RWPE2 (cell line): ENCODE results near the gene IPO9.
A peak's percentile ranks its signal among the peaks of the same experiment; 100 is the strongest.

Experiments used
- ATAC-seq: fragments of 200-7000 bp; cut with Tn5 transposase; 3 replicates; pipeline ENCODE4 v1.9.1; 2021; ENCODE audit warnings: low read depth
- DNase-seq: peaks from one replicate; pipeline ENCODE4 v3.0.0-alpha.2; 2020; ENCODE audit warnings: low spot score
- H3K27ac ChIP-seq: fragments of 450-650 bp; 2 replicates; pipeline ENCODE4 v1.5.1; 2017; ENCODE audit warnings: mild to moderate bottlenecking; ENCODE audit not compliant: poor library complexity, severe bottlenecking
- H3K27me3 ChIP-seq: fragments of 250-450 bp; sonication (Bioruptor Pico); 2 replicates; pipeline ENCODE4 v1.5.1; 2021; ENCODE audit warnings: mild to moderate bottlenecking, moderate library complexity; ENCODE audit not compliant: insufficient read depth, poor library complexity, severe bottlenecking
- H3K36me3 ChIP-seq: fragments of 250-450 bp; sonication (Bioruptor Pico); 2 replicates; pipeline ENCODE4 v1.5.1; 2020; ENCODE audit warnings: low read depth, mild to moderate bottlenecking, moderate library complexity
- H3K4me1 ChIP-seq: fragments of 250-450 bp; sonication (Bioruptor Pico); 2 replicates; pipeline ENCODE4 v1.5.1; 2021; ENCODE audit warnings: mild to moderate bottlenecking, moderate library complexity; ENCODE audit not compliant: insufficient read depth, poor library complexity, severe bottlenecking
- H3K4me3 ChIP-seq: fragments of 250-450 bp; sonication (Bioruptor Pico); 2 replicates; pipeline ENCODE4 v1.5.1; 2021; ENCODE audit warnings: mild to moderate bottlenecking, moderate library complexity; ENCODE audit not compliant: severe bottlenecking
- H3K9me3 ChIP-seq: fragments of 250-450 bp; sonication (Bioruptor Pico); 2 replicates; pipeline ENCODE4 v1.5.1; 2021; ENCODE audit warnings: mild to moderate bottlenecking, moderate library complexity; ENCODE audit not compliant: severe bottlenecking
- CTCF ChIP-seq: fragments of 450-650 bp; IDR thresholded peaks from one replicate; pipeline ENCODE4 v1.5.1; 2017; ENCODE audit warnings: mild to moderate bottlenecking, moderate library complexity; ENCODE audit not compliant: poor library complexity, severe bottlenecking

The IPO9 gene

GRCh38 chr1:201895913-201896807 lies 67.2 kb downstream of the IPO9 start:
- Histone ChIP-seq H3K27me3 (no peaks in the 10 kb centered on the region), H3K27ac (no peak overlapping the region), H3K36me3 (no peaks in the 10 kb centered on the region), H3K9me3 (no peaks in the 10 kb centered on the region), H3K4me3 (no peak overlapping the region), H3K4me1 (no peaks in the 10 kb centered on the region)
- DNase-seq (peak; percentile 79), ATAC-seq (peak; percentile 84)
- TF ChIP-seq CTCF, result peak; percentile 95

GRCh38 chr1:201896951-201897391 lies 68.0 kb downstream of the IPO9 start:
- H3K4me3 ChIP-seq, result no peak overlapping the region
- no peaks in the 10 kb centered on the region for H3K9me3 ChIP-seq
- DNase-seq, result no peak
- ATAC-seq, result peak; percentile 54
- H3K4me1 ChIP-seq, result no peaks in the 10 kb centered on the region
- no peaks in the 10 kb centered on the region for H3K27me3 ChIP-seq
- no peak for TF ChIP-seq CTCF
- H3K36me3 ChIP-seq, result no peaks in the 10 kb centered on the region
- H3K27ac ChIP-seq, result no peak overlapping the region

- no peak overlapping the region for H3K27ac ChIP-seq
- ATAC-seq, result no peak
- no peaks in the 10 kb centered on the region for H3K27me3 ChIP-seq
- H3K4me1 ChIP-seq, result no peaks in the 10 kb centered on the region
- TF ChIP-seq CTCF, result no peak
- H3K9me3 ChIP-seq, result no peaks in the 10 kb centered on the region
- DNase-seq, result no peak
- H3K4me3 ChIP-seq, result no peak overlapping the region
- H3K36me3 ChIP-seq, result no peaks in the 10 kb centered on the region
Observed at GRCh38 chr1:201898240-201898894, 69.4 kb downstream of the IPO9 start.

- H3K27me3 ChIP-seq, result no peaks in the 10 kb centered on the region
- no peak overlapping the region for H3K27ac ChIP-seq
- H3K36me3 ChIP-seq, result no peaks in the 10 kb centered on the region
- no peak overlapping the region for H3K4me3 ChIP-seq
- ATAC-seq, result no peak
- DNase-seq, result no peak
- H3K4me1 ChIP-seq, result no peaks in the 10 kb centered on the region
- no peak for TF ChIP-seq CTCF
- no peaks in the 10 kb centered on the region for H3K9me3 ChIP-seq
Observed at GRCh38 chr1:201898992-201899391, 70.0 kb downstream of the IPO9 start.
